Measurements from ENCODE around the gene MARS1. TPM values are rescaled to one million over a fixed set of nuclear protein-coding genes. Genes with fewer than 3 reads are reported as not detected.

The MARS1 gene
- total RNA-seq, 1 donor from 2014 or later = 73.1 TPM

DNA sequence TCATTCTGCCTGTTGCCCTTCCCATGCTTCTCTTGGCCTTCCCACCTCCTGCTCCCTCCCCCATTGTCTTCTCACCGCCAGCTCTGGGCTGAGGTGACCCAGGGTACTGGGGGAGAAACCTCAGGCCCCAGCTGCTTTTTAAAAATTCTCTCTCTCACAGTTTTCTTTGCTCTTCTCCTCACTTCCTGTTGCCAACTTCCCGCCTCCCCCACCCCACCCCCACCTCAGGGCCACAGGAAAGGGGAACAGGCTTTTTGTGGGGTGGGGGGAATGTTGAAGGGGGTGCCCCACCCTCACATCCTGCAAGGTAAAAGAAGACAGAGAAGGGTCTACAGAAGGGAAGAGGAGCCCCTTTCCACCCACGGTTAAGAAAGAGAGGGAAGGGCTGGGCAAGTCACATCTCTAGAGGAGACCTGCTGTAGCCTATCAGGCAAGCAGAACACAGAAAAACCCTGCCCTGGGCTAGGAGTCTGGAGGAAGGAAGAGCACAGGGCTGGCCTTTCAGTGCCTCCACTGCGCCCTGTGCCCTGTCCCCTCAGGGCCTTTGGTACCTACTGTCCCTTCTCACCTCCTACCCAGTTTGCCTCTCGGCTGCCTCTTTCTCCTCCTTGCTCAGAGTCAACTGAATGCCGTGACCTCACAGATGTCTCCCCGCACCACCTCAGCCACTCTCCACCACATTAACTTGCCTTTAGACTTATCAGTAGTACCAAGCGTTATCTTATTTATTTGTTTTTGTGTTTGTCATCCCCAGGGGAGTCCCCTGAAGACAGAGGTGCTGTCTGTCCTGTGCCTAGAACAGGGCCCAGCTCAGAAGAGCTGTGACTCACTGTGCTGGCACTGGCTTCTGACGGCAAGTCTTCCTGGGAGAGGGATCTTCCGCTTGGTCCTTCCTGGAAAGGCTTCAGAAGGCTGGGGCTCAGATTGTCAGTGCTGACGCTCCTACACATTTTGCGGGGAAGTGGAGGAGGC is 9.9 kb upstream of the MARS1 start:
- H3K27me3 ChIP-seq (ENCODE audit: low read depth) = peaks cover 99% of the 10 kb centered on the region

DNA sequence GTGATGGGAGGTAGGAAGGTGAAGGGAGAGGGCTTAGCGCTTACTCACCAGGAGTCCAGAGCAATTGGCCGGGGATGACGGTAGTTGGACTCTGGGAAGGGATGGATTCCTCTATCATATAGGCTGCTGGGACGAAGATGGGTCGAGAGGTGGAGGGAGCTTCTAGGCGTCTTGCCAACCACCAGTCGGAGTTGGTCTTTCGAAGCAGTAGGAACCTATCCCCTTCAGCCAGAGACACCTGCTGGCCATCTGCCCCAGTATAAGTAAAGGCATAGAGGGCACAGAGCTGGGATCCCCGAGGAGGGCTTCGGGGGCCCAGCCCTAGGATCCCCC is 8.9 kb upstream of the MARS1 start:
- Histone ChIP-seq H3K4me1 (peaks cover 20% of the 10 kb centered on the region), H3K27ac (replicated peaks) (peak overlapping the region; percentile 41), H3K27me3 (ENCODE audit: low read depth) (peaks cover 92% of the 10 kb centered on the region), H3K36me3 (no peaks in the 10 kb centered on the region), H3K9me3 (replicated peaks) (no peaks in the 10 kb centered on the region), H3K4me3 (no peak overlapping the region)
- intact Hi-C loops (cut with micrococcal nuclease) = no loop called here
- TF ChIP-seq, protein P1, sequence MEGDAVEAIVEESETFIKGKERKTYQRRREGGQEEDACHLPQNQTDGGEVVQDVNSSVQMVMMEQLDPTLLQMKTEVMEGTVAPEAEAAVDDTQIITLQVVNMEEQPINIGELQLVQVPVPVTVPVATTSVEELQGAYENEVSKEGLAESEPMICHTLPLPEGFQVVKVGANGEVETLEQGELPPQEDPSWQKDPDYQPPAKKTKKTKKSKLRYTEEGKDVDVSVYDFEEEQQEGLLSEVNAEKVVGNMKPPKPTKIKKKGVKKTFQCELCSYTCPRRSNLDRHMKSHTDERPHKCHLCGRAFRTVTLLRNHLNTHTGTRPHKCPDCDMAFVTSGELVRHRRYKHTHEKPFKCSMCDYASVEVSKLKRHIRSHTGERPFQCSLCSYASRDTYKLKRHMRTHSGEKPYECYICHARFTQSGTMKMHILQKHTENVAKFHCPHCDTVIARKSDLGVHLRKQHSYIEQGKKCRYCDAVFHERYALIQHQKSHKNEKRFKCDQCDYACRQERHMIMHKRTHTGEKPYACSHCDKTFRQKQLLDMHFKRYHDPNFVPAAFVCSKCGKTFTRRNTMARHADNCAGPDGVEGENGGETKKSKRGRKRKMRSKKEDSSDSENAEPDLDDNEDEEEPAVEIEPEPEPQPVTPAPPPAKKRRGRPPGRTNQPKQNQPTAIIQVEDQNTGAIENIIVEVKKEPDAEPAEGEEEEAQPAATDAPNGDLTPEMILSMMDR (IDR thresholded peaks at IDR 0.05; ENCODE audit: borderline replicate concordance) = no peak
- DNase-seq = no peak

More for the DNA sequence above, 9.9 kb upstream of the MARS1 start:
- intact Hi-C loops (cut with micrococcal nuclease) = no loop called here
- TF ChIP-seq, protein P1 (IDR thresholded peaks at IDR 0.05; ENCODE audit: borderline replicate concordance) = no peak
- no peaks in the 10 kb centered on the region for H3K9me3 ChIP-seq (replicated peaks)
- no peaks in the 10 kb centered on the region for H3K36me3 ChIP-seq
- H3K27ac ChIP-seq (replicated peaks) = peak overlapping the region; percentile 41
- no peak for DNase-seq
- peaks cover 20% of the 10 kb centered on the region for H3K4me1 ChIP-seq
- peak overlapping the region; percentile 64 for H3K4me3 ChIP-seq

DNA sequence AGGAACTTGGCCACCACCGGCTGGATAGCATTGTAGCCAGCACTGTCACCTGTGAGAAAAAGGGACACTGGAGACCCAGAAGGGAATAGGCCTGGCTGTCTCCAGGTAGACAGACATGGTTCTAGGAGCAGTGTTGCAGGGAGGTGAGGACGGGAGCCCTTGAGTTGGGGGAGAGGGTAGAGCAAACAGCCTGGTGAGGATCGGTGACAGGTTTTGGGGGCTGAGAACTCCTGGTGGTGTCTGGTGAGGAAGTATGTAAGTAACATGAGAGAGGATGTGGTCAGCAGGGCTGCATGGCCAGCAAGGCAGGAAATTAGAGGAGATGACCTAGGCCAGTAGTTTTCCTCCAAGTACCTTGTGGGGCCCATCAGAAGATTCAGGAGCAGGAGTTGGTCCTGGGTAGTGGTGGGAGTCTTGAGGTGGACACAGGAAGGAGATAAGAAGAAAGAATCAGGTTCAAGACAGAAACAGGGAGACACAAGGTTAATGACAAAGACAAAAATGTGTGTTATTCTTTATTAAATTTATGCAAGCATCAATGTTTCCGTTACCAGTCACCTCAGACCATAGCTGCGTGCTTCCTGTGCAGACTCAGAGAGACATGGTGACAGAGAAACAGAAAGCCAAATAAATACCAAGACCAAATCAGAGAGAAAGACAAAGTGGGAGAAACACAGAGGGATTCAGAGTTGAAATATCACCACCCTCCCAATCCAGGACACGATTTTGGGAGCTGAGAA is 8.3 kb upstream of the MARS1 start, which contains the start of gene ARHGAP9:
TSS of gene ARHGAP9 (minus strand) at position 491 of the 740 bp plus-strand sequence. CDS start at position 31, 460 bp downstream.
- peaks cover 87% of the 10 kb centered on the region for H3K27me3 ChIP-seq (ENCODE audit: low read depth)
- no peak within 1 kb of the TSS for H3K4me3 ChIP-seq
- DNase-seq = no peak
- TF ChIP-seq, protein P1 (IDR thresholded peaks at IDR 0.05; ENCODE audit: borderline replicate concordance) = no peak
- H3K9me3 ChIP-seq (replicated peaks) = no peaks in the 10 kb centered on the region
- intact Hi-C loops (cut with micrococcal nuclease) = no loop called here
- no peaks in the 10 kb centered on the region for H3K36me3 ChIP-seq
- peaks cover 19% of the 10 kb centered on the region for H3K4me1 ChIP-seq
- peak within 1 kb of the TSS; percentile 41 for H3K27ac ChIP-seq (replicated peaks)

DNA sequence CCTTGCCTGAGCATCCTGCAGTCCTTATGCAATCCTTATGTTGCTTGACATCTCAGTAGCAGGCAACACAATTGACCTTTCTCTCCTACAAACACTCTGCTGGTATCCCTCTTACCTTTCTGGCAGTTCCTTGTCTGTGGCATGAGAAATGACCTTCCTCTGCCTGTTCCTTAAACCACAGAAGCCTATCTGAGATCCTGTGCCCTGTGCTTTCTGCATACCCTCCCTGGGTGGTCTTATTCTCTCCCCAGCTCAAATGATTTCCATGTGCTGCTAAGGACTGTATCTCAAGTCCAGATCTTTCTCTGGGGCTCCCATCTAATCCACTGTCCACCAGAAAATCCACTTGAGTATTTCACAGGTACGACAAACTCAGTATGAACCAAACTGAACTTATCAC is 6.2 kb upstream of the MARS1 start:
- no peaks in the 10 kb centered on the region for H3K36me3 ChIP-seq
- H3K4me1 ChIP-seq = no peaks in the 10 kb centered on the region
- H3K27ac ChIP-seq (replicated peaks) = no peak overlapping the region
- TF ChIP-seq, protein P1 (IDR thresholded peaks at IDR 0.05; ENCODE audit: borderline replicate concordance) = no peak
- no peak for DNase-seq
- intact Hi-C loops (cut with micrococcal nuclease) = no loop called here
- H3K4me3 ChIP-seq = no peak overlapping the region
- H3K9me3 ChIP-seq (replicated peaks) = no peaks in the 10 kb centered on the region
- H3K27me3 ChIP-seq (ENCODE audit: low read depth) = peaks cover 65% of the 10 kb centered on the region

DNA sequence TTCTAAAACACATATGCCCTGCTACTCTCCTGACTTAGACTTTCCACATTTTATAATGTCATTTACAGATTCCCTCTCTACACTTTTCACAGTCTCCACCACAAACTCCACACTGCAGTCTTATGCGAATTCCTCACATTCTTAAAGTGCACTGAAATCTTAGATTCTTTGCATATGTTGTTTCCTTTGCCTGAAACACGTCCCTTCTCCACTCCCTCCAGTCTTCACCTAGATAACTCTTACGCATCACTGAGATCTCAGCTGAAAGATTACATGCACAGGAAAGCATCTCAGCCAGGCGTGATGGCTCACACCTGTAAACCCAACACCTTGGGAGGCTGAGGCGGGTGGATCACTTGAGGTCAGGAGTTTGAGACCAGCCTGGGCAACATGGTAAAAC is 4.4 kb upstream of the MARS1 start:
- no peaks in the 10 kb centered on the region for H3K9me3 ChIP-seq (replicated peaks)
- intact Hi-C loops (cut with micrococcal nuclease) = no loop called here
- H3K4me1 ChIP-seq = peaks cover 10% of the 10 kb centered on the region
- no peaks in the 10 kb centered on the region for H3K36me3 ChIP-seq
- H3K27ac ChIP-seq (replicated peaks) = no peak overlapping the region
- H3K4me3 ChIP-seq = no peak overlapping the region
- no peak for DNase-seq
- TF ChIP-seq, protein P1 (IDR thresholded peaks at IDR 0.05; ENCODE audit: borderline replicate concordance) = no peak
- peaks cover 47% of the 10 kb centered on the region for H3K27me3 ChIP-seq (ENCODE audit: low read depth)

Data from left ventricle myocardium inferior (tissue), 1 donor.